ENCODE measurements around the gene PRIMA1.

PRIMA1 gene

DNA sequence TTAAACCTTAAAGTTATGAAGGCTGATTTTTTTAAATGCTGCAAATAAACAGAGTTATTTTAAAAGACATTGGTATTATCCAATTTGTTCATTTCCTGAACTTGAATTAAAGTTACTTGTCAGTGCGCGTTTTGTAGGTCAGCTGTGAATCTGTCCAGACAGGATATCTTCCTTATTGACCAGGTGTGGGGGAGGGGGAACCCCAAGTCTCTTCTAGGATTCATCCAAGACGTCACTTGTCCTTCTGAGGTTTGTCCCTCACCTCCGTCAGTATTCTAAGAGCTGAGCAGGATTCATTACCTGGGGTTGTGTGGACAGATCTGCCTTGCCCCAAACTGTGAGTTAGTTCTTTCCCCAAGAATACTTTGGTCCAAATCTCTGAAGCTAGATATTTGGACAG is 8.8 kb upstream of the PRIMA1 start:
- no peak for DNase-seq (ENCODE audit: low read depth, low spot score)

DNA sequence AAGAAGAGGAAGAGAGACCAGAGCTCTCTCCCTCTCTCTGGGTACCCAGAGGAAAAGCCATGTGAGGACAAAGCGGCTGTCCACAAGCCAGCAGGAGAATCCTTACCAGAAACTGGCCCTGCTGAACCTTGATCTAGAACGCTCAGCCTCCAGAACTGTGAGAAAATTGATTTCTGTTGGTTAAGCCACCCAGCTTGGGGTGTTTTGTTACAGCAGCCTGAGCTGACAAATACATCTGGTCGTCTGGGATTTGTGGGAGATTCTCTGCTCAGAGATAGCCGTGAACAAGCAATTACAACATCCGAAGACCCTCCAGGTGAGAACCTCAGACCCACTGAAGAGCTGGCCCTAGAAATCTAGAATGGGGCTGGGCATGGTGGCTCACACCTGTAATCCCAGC is 6.5 kb upstream of the PRIMA1 start:
- no peak for DNase-seq (ENCODE audit: low read depth, low spot score)

DNA sequence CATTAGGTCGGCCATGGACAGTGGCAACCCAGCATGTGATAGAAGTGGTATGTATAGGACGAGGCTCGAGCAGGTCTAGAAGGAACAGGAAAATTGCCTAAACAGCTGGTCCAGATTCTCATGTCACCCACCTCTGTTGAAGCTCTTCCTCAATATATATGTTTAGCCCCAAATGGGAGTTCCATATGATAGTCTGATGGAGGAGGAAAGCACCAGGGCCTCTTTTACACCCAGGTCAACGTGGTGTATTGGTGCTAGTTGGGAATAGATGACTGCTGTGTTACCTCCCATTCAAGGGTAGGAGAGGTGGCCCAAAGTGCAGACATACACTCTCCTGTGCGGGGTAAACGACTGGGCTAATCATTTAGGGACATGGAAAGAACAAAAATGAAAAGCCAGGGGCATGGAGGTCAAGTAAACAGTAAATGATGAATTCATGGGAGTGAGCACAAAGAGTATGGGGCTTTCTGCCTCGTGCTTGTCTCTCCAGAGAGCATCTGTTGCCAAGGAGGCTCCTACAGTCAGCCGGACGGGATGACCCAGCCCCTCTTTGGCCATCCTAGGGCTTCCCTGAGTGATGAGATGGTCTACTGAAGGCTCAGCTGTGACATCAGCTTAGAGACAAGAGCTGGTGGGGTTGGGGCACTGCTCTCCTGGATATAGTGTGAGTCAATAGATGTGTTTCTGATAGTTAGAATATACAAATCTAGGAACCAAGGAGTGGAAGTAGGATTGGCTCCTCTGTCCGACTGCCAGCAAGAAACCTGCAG is 5.5 kb upstream of the PRIMA1 start:
- DNase-seq (ENCODE audit: low read depth, low spot score) = no peak

DNA sequence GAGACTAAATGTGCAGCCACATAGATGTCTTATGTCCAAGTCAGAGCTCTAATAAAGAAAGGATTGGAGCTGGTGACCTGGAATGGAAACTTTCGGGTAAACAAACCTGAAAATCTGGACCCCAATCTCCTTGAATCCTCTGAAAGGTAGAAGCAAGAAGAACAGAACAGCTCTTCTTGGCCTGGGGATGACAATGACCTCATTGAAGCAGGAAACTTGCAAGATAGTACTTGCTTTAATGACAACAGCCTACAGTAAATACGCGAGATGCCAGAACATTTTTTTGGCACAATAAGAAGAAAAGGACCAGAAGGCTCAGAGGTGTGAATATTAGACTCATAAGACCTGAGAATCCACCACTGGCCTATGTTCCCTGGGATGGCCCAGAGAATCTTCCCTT is 4.1 kb upstream of the PRIMA1 start:
- no peak for DNase-seq (ENCODE audit: low read depth, low spot score)

DNA sequence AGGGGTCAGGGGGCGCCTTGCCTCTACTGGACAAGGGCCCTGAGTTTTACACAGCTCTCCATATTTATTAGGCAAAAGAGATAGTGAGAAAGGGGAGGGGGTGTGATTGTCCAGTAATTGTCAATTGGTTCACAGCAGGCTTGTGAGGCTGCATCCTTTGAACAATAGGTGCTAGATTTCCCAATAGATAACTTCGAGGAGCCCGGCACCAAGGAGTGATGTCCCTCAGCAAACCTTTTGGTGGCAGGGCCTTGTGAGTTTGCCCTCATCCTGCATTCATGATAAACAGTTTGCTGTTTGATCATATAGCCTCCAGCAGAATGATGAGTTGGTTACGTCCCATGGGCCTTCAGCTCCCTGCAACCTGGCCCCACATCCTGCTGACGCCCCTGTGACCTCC is 2.7 kb upstream of the PRIMA1 start:
- no peak for DNase-seq (ENCODE audit: low read depth, low spot score)

DNA sequence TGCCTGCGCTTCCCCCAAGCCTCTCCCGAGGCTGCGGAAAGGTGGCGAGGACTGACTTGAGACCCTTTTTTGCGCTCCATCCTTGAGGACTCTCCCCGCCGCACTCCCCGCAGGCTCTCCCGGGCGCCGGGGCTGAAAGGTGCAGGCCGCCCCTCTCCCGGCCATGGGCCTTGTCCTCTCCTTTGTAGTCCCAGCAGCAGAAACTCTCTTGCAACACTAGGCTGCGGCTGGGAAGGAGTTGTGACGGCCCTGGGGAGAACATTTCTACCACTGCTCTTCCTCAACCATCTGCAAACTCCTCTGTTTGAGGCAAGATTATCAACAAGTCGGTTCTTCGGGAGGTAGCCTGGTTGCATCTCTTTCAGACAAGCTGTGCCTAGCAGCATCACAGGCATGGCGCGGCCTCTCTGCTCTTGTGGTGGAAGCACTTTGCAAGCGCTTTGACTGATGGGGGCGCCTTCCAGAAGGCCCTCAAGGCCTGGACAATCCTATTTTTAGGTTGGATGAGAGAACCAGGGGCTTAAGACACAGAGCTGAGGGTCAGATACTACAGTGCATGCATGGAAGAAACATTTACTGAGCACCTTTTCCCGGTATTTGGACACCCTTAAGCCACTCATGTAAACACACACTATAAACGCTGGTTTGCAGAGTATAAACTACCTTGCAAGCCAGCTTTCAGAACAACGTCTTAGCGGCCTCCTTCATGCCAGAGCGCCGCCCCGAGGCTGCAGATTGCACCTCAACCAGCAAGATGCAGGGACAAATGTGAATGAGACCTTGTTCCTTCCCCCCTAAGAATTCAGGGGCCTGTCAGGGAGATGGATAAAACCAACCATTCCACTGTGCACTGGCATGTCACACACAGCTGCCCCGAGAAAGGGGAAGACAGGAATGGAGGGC is 1.2 kb upstream of the PRIMA1 start:
- DNase-seq (ENCODE audit: low read depth, low spot score) = peak; percentile 71

DNA sequence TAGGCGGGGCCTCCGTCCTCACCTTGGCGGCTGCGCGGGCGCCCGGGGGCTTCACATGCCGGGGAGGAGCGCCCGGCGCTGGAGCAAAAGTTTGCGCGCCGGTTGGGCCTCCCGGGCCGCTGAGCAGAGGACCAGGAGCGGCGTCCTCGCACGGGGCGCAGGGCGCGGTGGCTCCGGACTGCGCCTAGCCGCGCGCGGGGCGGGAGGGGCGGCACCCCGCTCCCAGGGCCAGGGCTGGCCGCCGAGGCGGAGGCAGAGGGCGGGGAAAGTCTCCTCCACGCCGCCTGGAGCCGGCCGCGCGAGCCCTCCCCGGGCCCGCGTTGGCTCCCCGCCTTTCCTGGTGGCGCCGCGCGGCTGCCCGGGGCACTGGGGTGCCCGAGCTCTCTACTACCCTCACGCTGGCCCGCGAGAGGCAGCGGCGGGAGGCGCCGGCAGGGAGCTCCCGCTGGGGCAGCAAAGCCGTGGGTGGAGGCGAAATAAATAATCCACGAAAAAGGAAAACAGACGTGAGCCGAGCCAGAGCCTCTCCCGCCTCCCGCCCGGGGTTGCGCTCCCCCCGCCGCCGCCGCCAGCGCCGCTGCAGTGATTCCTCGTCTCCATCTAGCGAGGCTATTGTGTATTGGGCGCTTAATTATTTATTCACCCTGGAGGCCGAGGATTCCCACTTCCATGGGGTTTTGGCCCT is 400 bp upstream of the PRIMA1 start:
- DNase-seq (ENCODE audit: low read depth, low spot score) = peak; percentile 80

DNA sequence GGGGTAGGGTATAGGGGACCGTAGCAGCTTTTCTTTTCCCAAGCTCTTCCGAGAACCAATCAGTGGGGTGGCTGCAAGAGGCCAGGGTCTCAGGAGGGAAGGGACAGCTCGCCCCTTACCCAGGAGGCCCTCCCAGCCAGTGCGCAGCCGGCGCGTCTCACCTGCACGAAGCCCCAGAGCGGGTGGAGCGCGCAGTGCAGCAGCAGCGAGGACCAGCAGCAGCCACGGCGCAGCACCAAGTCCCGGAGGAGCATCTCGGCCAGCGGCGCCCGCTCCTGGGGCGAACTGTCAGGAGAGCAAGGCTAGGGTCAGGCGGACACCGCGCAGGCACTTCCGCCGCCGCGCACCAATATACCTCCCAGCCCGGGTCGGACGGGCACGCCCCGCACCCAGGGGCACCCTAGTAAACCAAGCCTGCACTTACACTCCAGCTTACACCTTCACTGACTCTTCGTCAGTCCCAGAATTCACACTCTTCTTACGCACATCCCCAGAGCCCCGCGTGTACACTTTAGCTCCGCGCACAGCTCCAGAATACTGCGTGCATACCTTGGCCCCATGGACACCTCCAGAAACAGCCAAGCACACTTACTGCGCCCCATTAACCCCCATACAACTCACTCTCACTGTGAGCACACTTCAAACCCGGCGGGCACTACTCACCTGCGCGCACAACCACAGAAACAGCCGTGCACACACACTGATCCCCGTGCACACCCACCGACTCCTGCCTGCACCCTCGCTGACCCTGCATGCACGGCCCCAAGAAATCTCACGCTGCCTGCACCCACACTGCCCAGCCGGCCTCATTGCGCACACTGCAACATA is 606 bp downstream of the PRIMA1 start:
- DNase-seq (ENCODE audit: low read depth, low spot score) = peak; percentile 71

DNA sequence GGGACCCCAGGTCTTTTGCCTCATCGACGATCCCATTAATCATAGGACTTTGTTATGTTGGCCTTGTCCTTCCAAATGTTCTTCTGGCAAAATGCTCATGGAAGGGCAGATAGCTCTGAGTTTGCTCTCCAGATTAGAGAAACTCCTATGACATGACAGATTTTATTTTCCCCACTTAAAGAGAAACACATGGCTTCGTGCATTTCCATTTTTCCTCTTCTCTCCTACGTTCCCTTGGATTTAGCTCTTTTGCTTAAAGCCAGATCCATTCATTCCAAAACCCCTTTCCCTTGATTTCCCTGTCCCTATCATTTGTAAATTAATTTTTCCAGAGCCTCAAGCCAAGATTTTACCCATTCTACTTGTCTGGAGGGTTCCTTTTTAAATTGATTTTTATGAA is 2.9 kb downstream of the PRIMA1 start:
- no peak for DNase-seq (ENCODE audit: low read depth, low spot score)

DNA sequence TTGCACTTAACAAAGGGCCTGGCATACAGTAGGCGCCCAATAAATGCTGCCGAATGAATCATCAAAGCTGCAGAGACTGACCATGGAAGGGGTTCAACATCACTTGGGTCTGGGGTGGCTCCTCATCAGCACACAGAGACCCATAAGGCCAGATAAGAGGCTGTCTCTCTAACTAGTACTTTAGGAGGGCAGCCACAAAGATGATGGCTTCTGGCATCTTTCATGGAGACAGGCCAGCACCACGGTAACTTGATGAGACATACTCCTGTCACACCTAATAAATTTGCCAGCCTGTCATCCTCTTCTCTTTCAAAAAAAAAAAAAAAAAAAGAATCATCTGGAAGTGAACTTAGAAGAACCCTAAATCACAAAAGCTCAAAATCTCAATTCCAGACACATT is 3.4 kb downstream of the PRIMA1 start:
- DNase-seq (ENCODE audit: low read depth, low spot score) = no peak

DNA sequence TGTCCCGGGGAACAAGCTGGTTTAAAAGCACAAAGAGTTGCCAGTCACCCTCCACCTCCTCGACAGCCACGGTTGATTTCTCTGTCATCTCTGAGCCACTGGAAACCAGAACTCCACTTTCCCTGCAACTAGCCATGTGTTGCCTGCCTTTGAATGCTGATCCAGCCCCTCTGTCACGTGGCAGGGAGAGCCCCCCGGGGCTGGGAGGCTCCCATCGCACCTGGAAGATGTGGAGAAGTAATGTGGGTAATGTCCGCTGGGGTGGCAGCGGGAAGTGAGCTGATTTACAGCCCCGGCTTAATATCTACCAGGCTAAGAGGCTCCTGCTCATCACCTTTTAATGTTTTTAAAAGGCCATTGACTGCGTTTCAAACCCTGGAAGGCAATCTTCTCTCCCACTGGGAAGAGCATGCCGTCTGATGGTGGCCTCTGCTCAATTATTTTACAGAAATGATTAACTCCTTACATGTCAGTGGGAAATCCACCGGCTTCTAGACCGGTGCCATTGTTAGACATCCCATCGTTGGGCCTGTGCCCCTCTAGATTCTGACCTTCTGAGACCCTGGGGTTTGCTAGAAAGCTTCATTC is 7.4 kb downstream of the PRIMA1 start:
- DNase-seq (ENCODE audit: low read depth, low spot score) = no peak

DNA sequence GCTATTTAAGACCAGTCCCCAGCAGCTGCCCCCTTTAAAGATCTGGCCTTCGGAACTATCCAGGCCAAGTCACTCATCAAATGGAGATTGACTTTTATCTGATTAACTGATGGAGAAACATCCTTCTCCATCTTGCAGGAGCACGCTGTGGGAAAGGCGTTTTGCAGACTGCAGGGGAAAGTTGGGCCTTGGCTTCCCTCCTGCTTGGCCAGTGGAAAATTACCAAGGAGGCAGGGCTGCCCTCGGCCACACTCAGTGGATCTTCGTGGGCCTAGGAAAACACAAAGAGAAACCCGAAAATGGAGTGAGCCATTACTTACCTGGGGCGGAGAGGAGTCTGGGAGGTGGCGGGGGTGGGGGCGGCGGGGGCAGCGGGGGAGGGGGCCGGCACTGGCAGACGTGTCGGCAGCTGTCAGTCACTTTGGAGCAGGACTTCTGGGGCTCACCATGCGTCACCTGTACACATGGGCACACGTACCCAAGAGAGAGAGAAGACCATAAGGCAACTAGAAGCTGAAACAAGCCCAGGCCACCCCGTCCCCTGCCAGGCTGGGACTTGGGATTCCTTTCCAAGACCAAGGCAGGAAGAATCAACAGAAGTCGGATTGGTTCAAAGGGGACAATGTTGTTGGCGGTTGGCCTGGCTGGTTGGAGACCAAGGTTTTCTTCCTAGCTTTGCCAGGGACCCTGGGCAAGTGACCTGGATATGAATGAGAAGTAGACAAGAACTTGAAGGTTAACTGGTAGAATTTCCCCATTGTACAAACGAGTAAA is 9.2 kb downstream of the PRIMA1 start:
- DNase-seq (ENCODE audit: low read depth, low spot score) = no peak

DNA sequence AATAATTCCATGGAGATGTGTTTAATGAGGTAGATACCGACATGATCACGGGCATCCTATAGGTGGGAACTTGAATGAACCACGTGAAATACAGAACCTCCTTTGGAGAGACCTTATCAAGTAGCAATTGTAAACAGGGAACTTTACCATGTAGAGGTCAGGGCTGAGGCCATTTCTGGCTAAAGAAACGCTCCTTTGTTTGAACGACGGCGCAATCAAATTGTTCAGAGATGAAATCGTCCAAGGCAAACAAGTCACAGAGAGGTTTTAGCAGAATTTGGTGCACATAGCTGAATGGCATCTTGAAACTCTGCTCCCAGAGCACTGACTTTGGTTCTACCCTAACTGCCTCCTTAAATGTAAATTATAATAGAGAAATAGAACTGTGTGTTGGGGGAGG is 9.8 kb downstream of the PRIMA1 start:
- DNase-seq (ENCODE audit: low read depth, low spot score) = no peak

DNA sequence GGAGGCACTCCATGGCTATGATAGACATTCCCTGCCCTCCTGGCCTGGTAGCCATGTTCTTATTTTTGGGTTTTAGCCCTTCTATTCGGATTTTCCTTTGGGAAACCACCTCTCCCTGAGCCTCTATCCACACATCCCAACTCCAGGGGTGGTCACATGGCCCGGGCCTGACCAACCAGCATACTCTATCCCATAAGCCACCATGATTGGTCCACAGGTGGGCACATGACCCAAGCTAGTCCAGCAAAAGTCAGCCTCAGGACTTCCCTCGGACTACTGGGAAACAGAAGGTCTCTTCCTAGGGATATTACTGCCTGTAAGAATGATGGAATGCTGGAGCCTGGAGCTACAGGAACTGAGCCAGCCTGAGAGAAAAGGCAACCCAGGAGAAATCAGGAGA is 12.5 kb downstream of the PRIMA1 start:
- no peak for DNase-seq (ENCODE audit: low read depth, low spot score)

DNA sequence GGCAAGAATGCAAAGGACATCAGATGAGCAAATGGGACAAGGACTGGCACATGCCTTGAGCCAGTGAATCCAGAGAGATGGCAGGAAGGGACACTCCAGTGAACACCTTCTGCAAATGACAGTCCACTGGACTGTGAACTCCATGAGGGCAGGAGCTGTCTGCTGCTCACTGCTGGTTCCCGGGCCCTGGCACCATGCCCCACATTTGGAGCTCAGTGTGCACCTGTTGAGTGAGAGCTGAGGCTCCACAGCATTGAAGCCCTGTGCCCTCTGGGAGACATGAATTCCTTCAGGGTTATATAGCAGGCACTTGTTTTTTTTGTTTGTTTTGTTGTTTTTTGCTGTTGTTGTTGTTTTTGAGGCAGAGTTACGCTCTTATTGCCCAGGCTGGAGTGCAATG is 13.1 kb downstream of the PRIMA1 start:
- no peak for DNase-seq (ENCODE audit: low read depth, low spot score)

DNA sequence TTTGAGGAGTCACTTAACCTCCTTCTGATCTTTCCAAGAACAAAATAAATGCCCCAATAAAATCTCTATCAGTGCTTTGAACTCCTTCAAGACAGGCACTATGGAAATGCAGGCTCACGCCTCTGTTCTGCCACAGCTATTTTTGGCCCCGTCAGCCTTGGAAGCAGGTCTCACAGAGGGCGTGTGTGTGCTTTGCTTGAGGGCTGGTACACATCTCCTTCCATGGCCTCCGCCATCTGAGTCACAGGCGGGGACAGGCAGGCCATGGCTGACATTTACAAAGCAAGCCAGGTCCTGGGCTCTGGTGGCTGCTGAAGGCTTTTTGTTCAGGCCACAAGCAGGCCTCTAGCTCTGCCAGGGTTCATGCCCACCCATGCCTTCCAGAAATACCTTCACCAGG is 16.0 kb downstream of the PRIMA1 start:
- DNase-seq (ENCODE audit: low read depth, low spot score) = no peak

DNA sequence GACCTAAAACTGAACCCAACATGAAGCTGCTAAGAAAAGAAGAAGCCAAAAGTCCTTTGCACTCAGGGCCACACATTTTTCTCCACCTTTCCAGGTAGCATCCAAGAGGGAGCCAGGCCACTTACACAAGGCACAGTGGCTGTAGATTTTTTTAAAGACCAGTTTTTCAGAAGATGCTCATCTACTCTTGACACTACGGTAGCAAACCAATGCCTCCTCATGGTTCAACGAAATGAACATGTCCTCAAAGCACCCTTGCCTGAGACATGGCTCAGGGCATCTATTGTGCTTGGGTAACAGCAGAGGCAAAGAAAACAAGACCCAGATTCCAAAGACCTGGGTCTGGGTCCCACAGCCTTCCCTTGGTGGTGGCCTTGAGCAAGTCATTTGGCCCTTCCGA is 22.3 kb downstream of the PRIMA1 start:
- DNase-seq (ENCODE audit: low read depth, low spot score) = no peak

DNA sequence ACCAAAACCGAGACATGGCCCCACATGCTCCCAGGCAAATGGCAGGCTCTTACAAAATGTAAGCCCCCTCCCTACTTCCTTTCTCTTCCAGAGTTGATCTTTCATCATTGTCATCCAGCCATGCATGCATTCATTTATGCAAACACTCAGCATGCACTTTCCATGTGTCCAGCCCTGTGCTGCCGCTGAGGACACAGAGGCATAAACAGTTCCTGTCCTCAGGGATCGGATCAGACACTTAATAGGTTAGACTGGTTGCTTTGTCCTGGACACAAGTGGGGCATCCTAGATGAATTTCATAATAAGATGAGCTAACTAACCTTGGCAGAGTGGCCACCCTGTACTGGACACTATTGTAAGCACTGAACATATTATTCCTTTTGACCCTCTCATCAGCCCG is 23.1 kb downstream of the PRIMA1 start:
- DNase-seq (ENCODE audit: low read depth, low spot score) = no peak

DNA sequence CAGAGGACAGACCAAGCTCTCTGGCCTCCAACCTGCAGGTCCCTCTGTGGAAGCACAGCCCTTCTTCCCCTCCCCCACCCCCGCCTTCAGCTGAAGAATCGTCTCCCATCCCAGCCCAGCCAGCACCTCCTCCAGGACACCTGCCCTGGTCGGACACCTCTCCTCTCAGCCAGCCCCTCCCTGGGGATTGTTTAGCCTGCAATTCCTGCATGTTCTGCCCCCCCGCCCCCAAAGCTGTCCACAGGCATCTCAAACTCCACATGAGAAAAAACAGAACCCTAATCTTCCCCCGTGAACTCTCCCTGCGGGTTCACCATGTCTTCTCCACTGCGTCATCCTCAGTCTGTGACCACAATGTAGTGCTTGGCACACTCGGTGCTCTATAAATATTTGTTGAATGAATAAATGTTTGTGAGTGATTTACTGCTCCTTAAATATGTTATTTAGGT is 24.1 kb downstream of the PRIMA1 start:
- peak; percentile 35 for DNase-seq (ENCODE audit: low read depth, low spot score)

DNA sequence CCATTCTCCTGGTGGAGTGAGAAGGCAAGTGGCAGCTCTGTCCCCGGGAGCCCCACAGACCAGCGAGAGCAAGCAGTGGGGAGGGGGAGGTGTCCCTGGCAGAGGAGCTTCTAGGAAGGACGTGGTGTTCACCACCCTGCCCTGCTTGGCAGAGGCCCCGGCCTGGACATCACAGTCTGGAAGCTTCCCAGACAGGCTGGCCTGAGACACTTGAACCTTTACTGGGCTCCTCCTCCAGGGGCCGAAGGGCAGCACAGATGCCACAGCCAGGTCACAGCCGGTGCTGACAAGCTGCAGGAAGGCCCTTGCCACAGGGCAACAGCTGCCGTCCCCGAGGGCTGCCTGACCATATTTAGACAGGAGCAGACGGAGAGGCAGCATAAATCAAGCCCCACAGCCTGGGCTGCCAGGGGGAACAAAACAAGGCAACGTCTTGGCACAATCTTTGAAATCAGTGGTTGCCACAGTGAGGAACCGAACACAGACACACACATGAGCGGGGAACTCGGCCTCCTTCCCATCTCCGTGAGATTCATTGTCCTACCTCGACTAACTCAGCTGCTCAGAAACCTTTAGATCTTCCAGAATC is 28.5 kb downstream of the PRIMA1 start:
- DNase-seq (ENCODE audit: low read depth, low spot score) = peak; percentile 32
